ENCODE data around the gene NRGN. TPM values are rescaled to one million over a fixed set of nuclear protein-coding genes. Genes with fewer than 3 reads are reported as not detected.

Gene NRGN
- total RNA-seq, 1 donor from 2014 or later, result 17.0 TPM

DNA sequence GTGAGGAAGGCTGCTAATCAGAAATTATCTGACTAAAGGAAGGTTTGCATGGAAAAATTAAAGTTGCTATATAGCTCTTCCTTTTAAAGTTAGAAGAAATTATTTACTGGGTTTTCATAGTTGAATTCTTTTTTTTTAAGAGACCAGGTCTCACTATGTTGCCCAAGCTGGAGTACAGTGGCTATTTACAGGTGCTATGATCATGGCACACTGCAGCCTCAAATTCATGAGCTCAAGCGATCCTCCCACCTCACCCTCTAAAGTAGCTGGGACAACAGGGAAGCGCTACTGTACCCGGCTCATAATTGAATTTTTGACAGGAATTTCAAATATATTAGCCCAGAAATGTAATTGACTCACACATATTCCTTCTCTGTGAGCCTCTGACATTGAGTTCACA, 56.6 kb downstream of the NRGN start:
- TF ChIP-seq, protein P1, sequence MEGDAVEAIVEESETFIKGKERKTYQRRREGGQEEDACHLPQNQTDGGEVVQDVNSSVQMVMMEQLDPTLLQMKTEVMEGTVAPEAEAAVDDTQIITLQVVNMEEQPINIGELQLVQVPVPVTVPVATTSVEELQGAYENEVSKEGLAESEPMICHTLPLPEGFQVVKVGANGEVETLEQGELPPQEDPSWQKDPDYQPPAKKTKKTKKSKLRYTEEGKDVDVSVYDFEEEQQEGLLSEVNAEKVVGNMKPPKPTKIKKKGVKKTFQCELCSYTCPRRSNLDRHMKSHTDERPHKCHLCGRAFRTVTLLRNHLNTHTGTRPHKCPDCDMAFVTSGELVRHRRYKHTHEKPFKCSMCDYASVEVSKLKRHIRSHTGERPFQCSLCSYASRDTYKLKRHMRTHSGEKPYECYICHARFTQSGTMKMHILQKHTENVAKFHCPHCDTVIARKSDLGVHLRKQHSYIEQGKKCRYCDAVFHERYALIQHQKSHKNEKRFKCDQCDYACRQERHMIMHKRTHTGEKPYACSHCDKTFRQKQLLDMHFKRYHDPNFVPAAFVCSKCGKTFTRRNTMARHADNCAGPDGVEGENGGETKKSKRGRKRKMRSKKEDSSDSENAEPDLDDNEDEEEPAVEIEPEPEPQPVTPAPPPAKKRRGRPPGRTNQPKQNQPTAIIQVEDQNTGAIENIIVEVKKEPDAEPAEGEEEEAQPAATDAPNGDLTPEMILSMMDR (IDR thresholded peaks at IDR 0.05; ENCODE audit: unreplicated experiment), result no peak
- Mint-ChIP-seq H3K36me3 (ENCODE audit: low read depth, unreplicated experiment) (no peaks in the 10 kb centered on the region), H3K4me1 (ENCODE audit: unreplicated experiment) (peaks cover 22% of the 10 kb centered on the region), H3K9me3 (ENCODE audit: unreplicated experiment) (no peaks in the 10 kb centered on the region), H3K27ac (ENCODE audit: unreplicated experiment) (no peak overlapping the region), H3K27me3 (ENCODE audit: unreplicated experiment) (peaks cover 7% of the 10 kb centered on the region), H3K4me3 (ENCODE audit: unreplicated experiment) (no peak overlapping the region)
- no peak for DNase-seq (ENCODE audit: low spot score)

Other genes starting within 250 kb of the NRGN start
- gene OR8B12, start 196.3 kb upstream of the NRGN start, total RNA-seq (ENCODE audit: unreplicated experiment), result not detected
- 0.46 TPM for gene OR8A1, start 169.9 kb upstream of the NRGN start, total RNA-seq (ENCODE audit: unreplicated experiment)
- gene PANX3, start 128.5 kb upstream of the NRGN start, total RNA-seq (ENCODE audit: unreplicated experiment), result 0.21 TPM
- gene TBRG1, start 117.1 kb upstream of the NRGN start, total RNA-seq (ENCODE audit: unreplicated experiment), result 87.3 TPM
- 11.4 TPM for gene SIAE, start 66.2 kb upstream of the NRGN start, total RNA-seq (ENCODE audit: unreplicated experiment)
- gene SPA17, start 66.0 kb upstream of the NRGN start, total RNA-seq (ENCODE audit: unreplicated experiment), result 4.3 TPM
- gene VSIG2, start 12.3 kb downstream of the NRGN start, total RNA-seq (ENCODE audit: unreplicated experiment), result 8.6 TPM
- 490 TPM for gene ESAM, start 22.3 kb downstream of the NRGN start, total RNA-seq (ENCODE audit: unreplicated experiment)
- gene MSANTD2, start 60.5 kb downstream of the NRGN start, total RNA-seq (ENCODE audit: unreplicated experiment), result 32.4 TPM
- gene ROBO3, start 125.5 kb downstream of the NRGN start, total RNA-seq (ENCODE audit: unreplicated experiment), result 40.0 TPM
- gene ROBO4, start 157.9 kb downstream of the NRGN start, total RNA-seq (ENCODE audit: unreplicated experiment), result 28.8 TPM
- not detected for gene HEPN1, start 179.3 kb downstream of the NRGN start, total RNA-seq (ENCODE audit: unreplicated experiment)
- 0.08 TPM for gene HEPACAM, start 196.1 kb downstream of the NRGN start, total RNA-seq (ENCODE audit: unreplicated experiment)
- 2.4 TPM for gene CCDC15, start 214.3 kb downstream of the NRGN start, total RNA-seq (ENCODE audit: unreplicated experiment)

Data from endothelial cell (in vitro differentiated cells).